HEK293 (cell line): ENCODE measurements around the gene ZC3H15.

Experiments
- CTCF ChIA-PET: fragments of 350-600 bp; formaldehyde crosslinking; extraction: SDS; loops from one replicate; lab custom pipeline; 2021; ENCODE audit warnings: antibody characterized with exemption; lab: Yijun Ruan, JAX
- POLR2A ChIA-PET: fragments of 300-600 bp; formaldehyde crosslinking; extraction: SDS; loops from one replicate; lab custom pipeline; 2020; ENCODE audit warnings: antibody characterized with exemption, inconsistent platforms; lab: Yijun Ruan, JAX
- H3K27ac ChIP-seq: fragments of 200-500 bp; sonication (Bioruptor generic); 2 replicates; pipeline ENCODE4 v1.5.1; 2014; ENCODE audit warnings: low read depth, low read length, control low read depth, inconsistent platforms; ENCODE audit errors: extremely low read depth
- H3K36me3 ChIP-seq, 2 experiments: fragments of 200-500 bp in 1 of 2; sonication (Bioruptor generic) in 1 of 2; 1 replicate in 1 of 2; 2 replicates in 1 of 2; pipeline ENCODE4 v1.5.1; 2014 to 2017; ENCODE audit warnings: inconsistent platforms in 2 of 2, low read length in 2 of 2; ENCODE audit not compliant: control insufficient read depth in 2 of 2, insufficient read depth in 1 of 2
- H3K4me1 ChIP-seq: fragments of 200-500 bp; sonication (Bioruptor generic); 2 replicates; pipeline ENCODE4 v1.5.1; 2014; ENCODE audit warnings: mild to moderate bottlenecking, low read length, inconsistent platforms; ENCODE audit not compliant: control insufficient read depth, insufficient read depth
- H3K4me3 ChIP-seq: 2 replicates; pipeline ENCODE4 v1.5.1; 2011; ENCODE audit warnings: low read depth, mild to moderate bottlenecking, control low read depth, low read length, moderate library complexity
- H3K9me3 ChIP-seq: fragments of 200-500 bp; sonication (Bioruptor generic); 2 replicates; pipeline ENCODE4 v1.5.1; 2014; ENCODE audit warnings: low read depth, low read length, inconsistent platforms; ENCODE audit not compliant: control insufficient read depth, insufficient read depth
- MYNN ChIP-seq: fragments of 450-650 bp; formaldehyde crosslinking; IDR thresholded peaks from 2 replicates; pipeline ENCODE4 v1.5.1; 2016; ENCODE audit warnings: missing biosample characterization, missing genetic modification characterization, borderline replicate concordance
- PRDM4 ChIP-seq: fragments of 450-650 bp; formaldehyde crosslinking; IDR thresholded peaks from 2 replicates; pipeline ENCODE4 v1.5.1; 2017; ENCODE audit warnings: missing biosample characterization, missing genetic modification characterization
- SETDB1 ChIP-seq: IDR thresholded peaks from one replicate; pipeline ENCODE4 v1.6.1; 2017; ENCODE audit warnings: mild to moderate bottlenecking, low read length, moderate library complexity, mixed read lengths; ENCODE audit not compliant: insufficient read length
- TRIM28 ChIP-seq: IDR thresholded peaks from 2 replicates; pipeline ENCODE4 v1.6.1; 2011; ENCODE audit warnings: low read length, control low read depth, borderline replicate concordance
- ZBTB20 ChIP-seq: fragments of 450-650 bp; formaldehyde crosslinking; IDR thresholded peaks from 2 replicates; pipeline ENCODE4 v1.5.1; 2016; ENCODE audit warnings: missing biosample characterization, missing genetic modification characterization
- ZNF112 ChIP-seq: fragments of 450-650 bp; formaldehyde crosslinking; IDR thresholded peaks from 2 replicates; pipeline ENCODE4 v1.5.0; 2017; ENCODE audit warnings: missing biosample characterization, missing genetic modification characterization
- ZNF148 ChIP-seq: fragments of 450-650 bp; formaldehyde crosslinking; IDR thresholded peaks from 2 replicates; pipeline ENCODE4 v1.5.0; 2017; ENCODE audit warnings: missing biosample characterization, missing genetic modification characterization, borderline replicate concordance
- ZNF16 ChIP-seq: fragments of 450-650 bp; formaldehyde crosslinking; IDR thresholded peaks from 2 replicates; pipeline ENCODE4 v1.5.1; 2016; ENCODE audit warnings: low read depth, missing biosample characterization, missing genetic modification characterization
- ZNF211 ChIP-seq: fragments of 450-650 bp; formaldehyde crosslinking; IDR thresholded peaks from 2 replicates; pipeline ENCODE4 v1.5.1; 2016; ENCODE audit warnings: low read depth, missing biosample characterization, missing genetic modification characterization
- ZNF24 ChIP-seq: fragments of 450-650 bp; formaldehyde crosslinking; IDR thresholded peaks from 2 replicates; pipeline ENCODE4 v1.5.1; 2016; ENCODE audit warnings: missing biosample characterization, missing genetic modification characterization
- ZNF248 ChIP-seq: fragments of 450-650 bp; formaldehyde crosslinking; IDR thresholded peaks from 2 replicates; pipeline ENCODE4 v1.5.1; 2017; ENCODE audit warnings: missing biosample characterization, missing genetic modification characterization
- ZNF391 ChIP-seq: fragments of 450-650 bp; formaldehyde crosslinking; IDR thresholded peaks from 2 replicates; pipeline ENCODE4 v1.5.1; 2016; ENCODE audit warnings: low read depth, missing biosample characterization, missing genetic modification characterization, borderline replicate concordance
- ZNF473 ChIP-seq: fragments of 450-650 bp; formaldehyde crosslinking; IDR thresholded peaks from 2 replicates; pipeline ENCODE4 v1.5.1; 2017; ENCODE audit warnings: missing biosample characterization, missing genetic modification characterization
- ZNF510 ChIP-seq: fragments of 450-650 bp; formaldehyde crosslinking; IDR thresholded peaks from 2 replicates; pipeline ENCODE4 v1.5.1; 2018; ENCODE audit warnings: mild to moderate bottlenecking, missing genetic modification characterization, missing biosample characterization; ENCODE audit not compliant: insufficient replicate concordance
- ZNF621 ChIP-seq: fragments of 450-650 bp; formaldehyde crosslinking; IDR thresholded peaks from 2 replicates; pipeline ENCODE4 v1.5.1; 2017; ENCODE audit warnings: missing biosample characterization, missing genetic modification characterization
- ZNF664 ChIP-seq: fragments of 450-650 bp; formaldehyde crosslinking; IDR thresholded peaks from 2 replicates; pipeline ENCODE4 v1.5.1; 2016; ENCODE audit warnings: missing biosample characterization, missing genetic modification characterization
- ZNF76 ChIP-seq: fragments of 450-650 bp; formaldehyde crosslinking; IDR thresholded peaks from 2 replicates; pipeline ENCODE4; 2016; ENCODE audit warnings: low read depth, missing biosample characterization, missing genetic modification characterization, borderline replicate concordance
- ZNF777 ChIP-seq: fragments of 450-650 bp; formaldehyde crosslinking; IDR thresholded peaks from 2 replicates; pipeline ENCODE4 v1.5.1; 2017; ENCODE audit warnings: missing biosample characterization, missing genetic modification characterization, borderline replicate concordance
- ZSCAN23 ChIP-seq: fragments of 450-650 bp; formaldehyde crosslinking; IDR thresholded peaks from 2 replicates; pipeline ENCODE4 v1.5.1; 2016; ENCODE audit warnings: missing biosample characterization, missing genetic modification characterization
- ZXDB ChIP-seq: fragments of 450-650 bp; formaldehyde crosslinking; IDR thresholded peaks from 2 replicates; pipeline ENCODE4 v1.5.1; 2016; ENCODE audit warnings: missing biosample characterization, missing genetic modification characterization
- TF ChIP-seq, protein P1 (sequence below): fragments of 450-650 bp; formaldehyde crosslinking; IDR thresholded peaks from 2 replicates; pipeline ENCODE4 v1.5.1; 2016; ENCODE audit warnings: missing biosample characterization, missing genetic modification characterization
- TF ChIP-seq, protein P2 (sequence below): fragments of 450-650 bp; IDR thresholded peaks from 2 replicates; pipeline ENCODE4 v1.5.1; 2018; ENCODE audit warnings: missing biosample characterization, mild to moderate bottlenecking, missing genetic modification characterization

Gene ZC3H15

DNA sequence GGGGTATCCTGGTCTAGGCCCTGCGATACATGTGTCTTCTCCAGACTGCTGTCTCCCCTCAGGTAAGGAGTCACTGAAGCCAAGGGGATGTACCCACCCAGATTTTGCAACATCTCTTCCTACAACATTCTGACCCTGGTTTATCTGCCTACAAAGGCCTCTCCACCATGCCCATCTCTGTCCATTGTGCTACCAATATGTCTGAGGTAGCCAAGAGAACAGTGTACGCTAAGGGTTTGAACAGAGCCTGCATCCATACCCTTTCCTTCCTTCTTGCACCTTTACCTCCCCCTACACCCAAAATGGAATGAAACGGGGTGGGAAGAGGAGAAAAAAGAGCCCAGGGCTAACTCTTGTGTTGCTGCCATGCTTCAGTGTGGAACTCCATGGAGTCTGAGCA, 11.9 kb downstream of the ZC3H15 start:
- H3K36me3 ChIP-seq, result peaks cover 32 to 84% of the 10 kb centered on the region in 2 experiments
- H3K4me1 ChIP-seq, result no peaks in the 10 kb centered on the region
- H3K27ac ChIP-seq, result no peak overlapping the region
- H3K9me3 ChIP-seq, result no peaks in the 10 kb centered on the region
- POLR2A ChIA-PET, result no interaction called here
- CTCF ChIA-PET, result no interaction called here
- no peak for TF ChIP-seq ZNF211 (tag by site-specific recombination)
- TF ChIP-seq ZNF16 (tag by site-specific recombination), result no peak
- TF ChIP-seq ZNF621 (tag by site-specific recombination), result no peak
- no peak for TF ChIP-seq ZXDB (tag by site-specific recombination)
- TF ChIP-seq ZBTB20 (tag by site-specific recombination), result no peak
- no peak for TF ChIP-seq ZNF148 (tag by site-specific recombination)
- no peak for TF ChIP-seq ZNF777 (tag by site-specific recombination)
- TF ChIP-seq ZNF510 (tag by site-specific recombination), result no peak
- no peak for TF ChIP-seq ZNF248 (tag by site-specific recombination)
- no peak for TF ChIP-seq ZNF473 (tag by site-specific recombination)
- H3K4me3 ChIP-seq, result no peak overlapping the region

GRCh38 chr2:186498834-186499233, 12.8 kb downstream of the ZC3H15 start:
- peaks cover 37 to 88% of the 10 kb centered on the region in 2 experiments for H3K36me3 ChIP-seq
- no peaks in the 10 kb centered on the region for H3K4me1 ChIP-seq
- H3K9me3 ChIP-seq, result no peaks in the 10 kb centered on the region
- CTCF ChIA-PET, result interaction anchor here (0.6 to 1.6 kb wide), 5 partner anchors 31 to 282 kb away, joined by 3 to 5 read pairs (median 3); no protein-coding TSS in a partner anchor
- no peak overlapping the region for H3K27ac ChIP-seq
- no peak overlapping the region for H3K4me3 ChIP-seq
- POLR2A ChIA-PET, result interaction anchor here (0.7 to 1.2 kb wide), 2 partner anchors 13 to 91 kb away, joined by 3 to 6 read pairs; partner anchors contain the start of genes ITGAV and ZC3H15
- TF ChIP-seq ZNF24 (tag by site-specific recombination) (no peak), ZNF76 (no peak), TRIM28 (no peak), ZNF112 (no peak), MYNN (tag by site-specific recombination) (no peak), SETDB1 (no peak), ZBTB20 (tag by site-specific recombination) (no peak), ZNF391 (tag by site-specific recombination) (no peak), ZSCAN23 (tag by site-specific recombination) (no peak), ZNF664 (tag by site-specific recombination) (no peak), PRDM4 (tag by site-specific recombination) (no peak)
- TF ChIP-seq, protein P1, sequence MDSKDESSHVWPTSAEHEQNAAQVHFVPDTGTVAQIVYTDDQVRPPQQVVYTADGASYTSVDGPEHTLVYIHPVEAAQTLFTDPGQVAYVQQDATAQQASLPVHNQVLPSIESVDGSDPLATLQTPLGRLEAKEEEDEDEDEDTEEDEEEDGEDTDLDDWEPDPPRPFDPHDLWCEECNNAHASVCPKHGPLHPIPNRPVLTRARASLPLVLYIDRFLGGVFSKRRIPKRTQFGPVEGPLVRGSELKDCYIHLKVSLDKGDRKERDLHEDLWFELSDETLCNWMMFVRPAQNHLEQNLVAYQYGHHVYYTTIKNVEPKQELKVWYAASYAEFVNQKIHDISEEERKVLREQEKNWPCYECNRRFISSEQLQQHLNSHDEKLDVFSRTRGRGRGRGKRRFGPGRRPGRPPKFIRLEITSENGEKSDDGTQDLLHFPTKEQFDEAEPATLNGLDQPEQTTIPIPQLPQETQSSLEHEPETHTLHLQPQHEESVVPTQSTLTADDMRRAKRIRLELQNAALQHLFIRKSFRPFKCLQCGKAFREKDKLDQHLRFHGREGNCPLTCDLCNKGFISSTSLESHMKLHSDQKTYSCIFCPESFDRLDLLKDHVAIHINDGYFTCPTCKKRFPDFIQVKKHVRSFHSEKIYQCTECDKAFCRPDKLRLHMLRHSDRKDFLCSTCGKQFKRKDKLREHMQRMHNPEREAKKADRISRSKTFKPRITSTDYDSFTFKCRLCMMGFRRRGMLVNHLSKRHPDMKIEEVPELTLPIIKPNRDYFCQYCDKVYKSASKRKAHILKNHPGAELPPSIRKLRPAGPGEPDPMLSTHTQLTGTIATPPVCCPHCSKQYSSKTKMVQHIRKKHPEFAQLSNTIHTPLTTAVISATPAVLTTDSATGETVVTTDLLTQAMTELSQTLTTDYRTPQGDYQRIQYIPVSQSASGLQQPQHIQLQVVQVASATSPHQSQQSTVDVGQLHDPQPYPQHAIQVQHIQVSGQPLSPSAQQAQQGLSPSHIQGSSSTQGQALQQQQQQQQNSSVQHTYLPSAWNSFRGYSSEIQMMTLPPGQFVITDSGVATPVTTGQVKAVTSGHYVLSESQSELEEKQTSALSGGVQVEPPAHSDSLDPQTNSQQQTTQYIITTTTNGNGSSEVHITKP (tag by site-specific recombination), result no peak
- TF ChIP-seq, protein P2, sequence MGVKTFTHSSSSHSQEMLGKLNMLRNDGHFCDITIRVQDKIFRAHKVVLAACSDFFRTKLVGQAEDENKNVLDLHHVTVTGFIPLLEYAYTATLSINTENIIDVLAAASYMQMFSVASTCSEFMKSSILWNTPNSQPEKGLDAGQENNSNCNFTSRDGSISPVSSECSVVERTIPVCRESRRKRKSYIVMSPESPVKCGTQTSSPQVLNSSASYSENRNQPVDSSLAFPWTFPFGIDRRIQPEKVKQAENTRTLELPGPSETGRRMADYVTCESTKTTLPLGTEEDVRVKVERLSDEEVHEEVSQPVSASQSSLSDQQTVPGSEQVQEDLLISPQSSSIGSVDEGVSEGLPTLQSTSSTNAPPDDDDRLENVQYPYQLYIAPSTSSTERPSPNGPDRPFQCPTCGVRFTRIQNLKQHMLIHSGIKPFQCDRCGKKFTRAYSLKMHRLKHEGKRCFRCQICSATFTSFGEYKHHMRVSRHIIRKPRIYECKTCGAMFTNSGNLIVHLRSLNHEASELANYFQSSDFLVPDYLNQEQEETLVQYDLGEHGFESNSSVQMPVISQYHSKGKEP, result no peak
